Measurements from ENCODE around the gene UPB1. TPM values are rescaled to one million over a fixed set of nuclear protein-coding genes. Genes with fewer than 3 reads are reported as not detected.

Gene UPB1
- total and polyA plus RNA-seq, 10 of the 15 experiments (the other 5 are each of a cell fraction or from before 2014, with no cell fraction given): 0.89 to 20.5 (median 3.1) TPM

DNA sequence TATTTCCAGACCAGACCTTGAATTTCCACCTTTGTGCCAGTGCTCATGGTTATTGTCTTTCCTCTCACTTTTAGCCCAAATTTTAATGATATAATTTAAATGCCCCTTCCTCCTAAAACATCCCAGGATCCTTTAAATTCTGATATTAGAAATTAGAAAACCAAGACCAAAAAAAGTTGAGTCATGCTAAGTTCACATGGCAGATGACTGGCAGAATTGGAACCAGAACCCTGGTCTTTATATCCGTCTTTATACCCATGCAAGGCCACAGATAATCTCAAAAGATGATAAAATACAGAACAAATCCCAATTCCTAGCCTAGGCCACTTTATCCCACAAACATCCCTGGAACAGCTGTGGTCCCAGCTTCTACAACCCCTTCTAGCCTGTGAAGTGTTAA is 41.3 kb upstream of the UPB1 start:
- no peaks in the 10 kb centered on the region for H3K4me1 ChIP-seq (ENCODE audit: control insufficient read depth, insufficient read depth, low read length)
- no peaks in the 10 kb centered on the region for H3K79me2 ChIP-seq (ENCODE audit: control insufficient read depth, insufficient read depth, low read length)
- H2AFZ ChIP-seq (ENCODE audit: control insufficient read depth, low read depth, low read length): no peak overlapping the region
- in situ Hi-C loops (cut with MboI) (no loop called here), intact Hi-C loops (cut with micrococcal nuclease; ENCODE audit: unreplicated experiment) (no loop called here)
- TF ChIP-seq MEF2A (IDR thresholded peaks at IDR 0.05; ENCODE audit: insufficient read depth, low read depth, low read length): no peak
- no peak for TF ChIP-seq NFIC (IDR thresholded peaks at IDR 0.05; ENCODE audit: low read depth, low read length)
- TF ChIP-seq RELA (IDR thresholded peaks at IDR 0.05; ENCODE audit: borderline replicate concordance, partially characterized antibody): no peak
- TF ChIP-seq, protein P1, sequence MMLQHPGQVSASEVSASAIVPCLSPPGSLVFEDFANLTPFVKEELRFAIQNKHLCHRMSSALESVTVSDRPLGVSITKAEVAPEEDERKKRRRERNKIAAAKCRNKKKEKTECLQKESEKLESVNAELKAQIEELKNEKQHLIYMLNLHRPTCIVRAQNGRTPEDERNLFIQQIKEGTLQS (IDR thresholded peaks at IDR 0.05; ENCODE audit: borderline replicate concordance, extremely low read depth, low read depth, low read length): no peak
- TF ChIP-seq, protein P2, sequence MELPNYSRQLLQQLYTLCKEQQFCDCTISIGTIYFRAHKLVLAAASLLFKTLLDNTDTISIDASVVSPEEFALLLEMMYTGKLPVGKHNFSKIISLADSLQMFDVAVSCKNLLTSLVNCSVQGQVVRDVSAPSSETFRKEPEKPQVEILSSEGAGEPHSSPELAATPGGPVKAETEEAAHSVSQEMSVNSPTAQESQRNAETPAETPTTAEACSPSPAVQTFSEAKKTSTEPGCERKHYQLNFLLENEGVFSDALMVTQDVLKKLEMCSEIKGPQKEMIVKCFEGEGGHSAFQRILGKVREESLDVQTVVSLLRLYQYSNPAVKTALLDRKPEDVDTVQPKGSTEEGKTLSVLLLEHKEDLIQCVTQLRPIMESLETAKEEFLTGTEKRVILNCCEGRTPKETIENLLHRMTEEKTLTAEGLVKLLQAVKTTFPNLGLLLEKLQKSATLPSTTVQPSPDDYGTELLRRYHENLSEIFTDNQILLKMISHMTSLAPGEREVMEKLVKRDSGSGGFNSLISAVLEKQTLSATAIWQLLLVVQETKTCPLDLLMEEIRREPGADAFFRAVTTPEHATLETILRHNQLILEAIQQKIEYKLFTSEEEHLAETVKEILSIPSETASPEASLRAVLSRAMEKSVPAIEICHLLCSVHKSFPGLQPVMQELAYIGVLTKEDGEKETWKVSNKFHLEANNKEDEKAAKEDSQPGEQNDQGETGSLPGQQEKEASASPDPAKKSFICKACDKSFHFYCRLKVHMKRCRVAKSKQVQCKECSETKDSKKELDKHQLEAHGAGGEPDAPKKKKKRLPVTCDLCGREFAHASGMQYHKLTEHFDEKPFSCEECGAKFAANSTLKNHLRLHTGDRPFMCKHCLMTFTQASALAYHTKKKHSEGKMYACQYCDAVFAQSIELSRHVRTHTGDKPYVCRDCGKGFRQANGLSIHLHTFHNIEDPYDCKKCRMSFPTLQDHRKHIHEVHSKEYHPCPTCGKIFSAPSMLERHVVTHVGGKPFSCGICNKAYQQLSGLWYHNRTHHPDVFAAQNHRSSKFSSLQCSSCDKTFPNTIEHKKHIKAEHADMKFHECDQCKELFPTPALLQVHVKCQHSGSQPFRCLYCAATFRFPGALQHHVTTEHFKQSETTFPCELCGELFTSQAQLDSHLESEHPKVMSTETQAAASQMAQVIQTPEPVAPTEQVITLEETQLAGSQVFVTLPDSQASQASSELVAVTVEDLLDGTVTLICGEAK (IDR thresholded peaks at IDR 0.05; ENCODE audit: borderline replicate concordance): no peak
- no peak for TF ChIP-seq SREBF1 (IDR thresholded peaks at IDR 0.05; ENCODE audit: low read length)
- no peak for TF ChIP-seq DPF2 (IDR thresholded peaks at IDR 0.05)
- no peak for TF ChIP-seq EED (IDR thresholded peaks at IDR 0.05; ENCODE audit: low read depth)
- TF ChIP-seq ZZZ3 (IDR thresholded peaks at IDR 0.05; ENCODE audit: control insufficient read depth, insufficient read length, low read depth): no peak
- TF ChIP-seq EZH2 (IDR thresholded peaks at IDR 0.05; ENCODE audit: borderline replicate concordance, control insufficient read depth, low read depth, low read length): no peak
- TF ChIP-seq RAD21 (IDR thresholded peaks at IDR 0.05; ENCODE audit: insufficient read depth, low read depth, low read length): no peak
- TF ChIP-seq MTA2 (IDR thresholded peaks at IDR 0.05; ENCODE audit: low read depth): no peak
- no peak for TF ChIP-seq RB1 (IDR thresholded peaks at IDR 0.05; ENCODE audit: borderline replicate concordance)
- TF ChIP-seq JUNB (IDR thresholded peaks at IDR 0.05): no peak
- CTCF ChIA-PET: interaction anchor here (1.3 to 1.5 kb wide), 2 partner anchors 11 to 16 kb away, joined by 3 to 4 read pairs; no protein-coding TSS in a partner anchor
- H4K20me1 ChIP-seq (ENCODE audit: control insufficient read depth, insufficient read depth): no peaks in the 10 kb centered on the region
- POLR2A ChIA-PET: interaction anchor here (0.5 kb wide), 1 partner anchor 73 kb away, joined by 4 read pairs; no protein-coding TSS in a partner anchor
- H3K4me3 ChIP-seq: no peak overlapping the region
- no peak for ATAC-seq
- no peak overlapping the region for H3K9ac ChIP-seq (ENCODE audit: control insufficient read depth, insufficient read depth, low read length)
- no peak for FAIRE-seq
- no peaks in the 10 kb centered on the region; the same call in 2 of the 3 replicates for H3K9me3 ChIP-seq (replicated peaks; ENCODE audit: control insufficient read depth, insufficient read depth, low read length)
- H3K36me3 ChIP-seq (ENCODE audit: control insufficient read depth in 2 of 2, insufficient read depth in 2 of 2, low read length in 1 of 2): no peaks in the 10 kb centered on the region
- no peak overlapping the region for H3K27ac ChIP-seq (ENCODE audit: control insufficient read depth, insufficient read depth)
- no peak for DNase-seq (ENCODE audit: low read depth, low spot score)
- 9% methylated on average over 1 of the region's 1 CpG for WGBS (ENCODE audit: insufficient coverage, insufficient replicate concordance, low lambda C conversion rate, missing lambda C conversion rate)
- SMC1A ChIA-PET (ENCODE audit: uncharacterized antibody, unreplicated experiment): interaction anchor here (1.0 kb wide), 1 partner anchor 17 kb away, joined by 3 read pairs; no protein-coding TSS in a partner anchor
- H3K4me2 ChIP-seq (ENCODE audit: control insufficient read depth, insufficient read depth): no peak overlapping the region
- no TSS peak for BruUV-seq (replicated peaks)
- RAD21 ChIA-PET (ENCODE audit: unreplicated experiment): no interaction called here
- no peaks in the 10 kb centered on the region for H3K27me3 ChIP-seq (replicated peaks in 1 of 2; ENCODE audit: control insufficient read depth in 2 of 2, insufficient read depth in 2 of 2, low read length in 1 of 2)

Measured in GM12878 (cell line).